Measurements from ENCODE around the gene PHF19. TPM values are rescaled to one million over a fixed set of nuclear protein-coding genes. Genes with fewer than 3 reads are reported as not detected.

The PHF19 gene
- total RNA-seq, 6 experiments from 2014 or later, result 49.1 to 83.4 (median 75.7) TPM

- no peak overlapping the region for H3K27ac Mint-ChIP-seq
- H3K36me3 Mint-ChIP-seq (ENCODE audit: low read depth), result no peaks in the 10 kb centered on the region
- no peaks in the 10 kb centered on the region for H3K9me3 Mint-ChIP-seq
Observed at GRCh38 chr9:120899490-120900068, 22.6 kb upstream of the PHF19 start.

GRCh38 chr9:120898396-120898795, 21.4 kb upstream of the PHF19 start:
- DNase-seq, result no peak
- Mint-ChIP-seq H3K4me3 (no peak overlapping the region), H3K36me3 (ENCODE audit: low read depth) (no peaks in the 10 kb centered on the region), H3K4me1 (ENCODE audit: low read depth) (peaks cover 3% of the 10 kb centered on the region), H3K9me3 (no peaks in the 10 kb centered on the region), H3K27ac (no peak overlapping the region), H3K27me3 (ENCODE audit: insufficient read depth) (peaks cover 37% of the 10 kb centered on the region)
- TF ChIP-seq CTCF (IDR thresholded peaks at IDR 0.05), result no peak

More at GRCh38 chr9:120899490-120900068, 22.6 kb upstream of the PHF19 start:
- no peaks in the 10 kb centered on the region for H3K4me1 Mint-ChIP-seq (ENCODE audit: low read depth)
- H3K4me3 Mint-ChIP-seq, result no peak overlapping the region
- peaks cover 34% of the 10 kb centered on the region for H3K27me3 Mint-ChIP-seq (ENCODE audit: insufficient read depth)
- no peak for TF ChIP-seq CTCF (IDR thresholded peaks at IDR 0.05)
- DNase-seq, result no peak

- H3K4me3 Mint-ChIP-seq, result no peak overlapping the region
- no peak for DNase-seq
- no peaks in the 10 kb centered on the region for H3K36me3 Mint-ChIP-seq (ENCODE audit: low read depth)
- H3K4me1 Mint-ChIP-seq (ENCODE audit: low read depth), result peaks cover 17% of the 10 kb centered on the region
- no peak for TF ChIP-seq CTCF (IDR thresholded peaks at IDR 0.05)
- no peak overlapping the region for H3K27ac Mint-ChIP-seq
- no peaks in the 10 kb centered on the region for H3K9me3 Mint-ChIP-seq
- peaks cover 39% of the 10 kb centered on the region for H3K27me3 Mint-ChIP-seq (ENCODE audit: insufficient read depth)
Observed at GRCh38 chr9:120895951-120896350, 19.0 kb upstream of the PHF19 start.

- no peak overlapping the region for H3K4me3 Mint-ChIP-seq
- H3K9me3 Mint-ChIP-seq, result no peaks in the 10 kb centered on the region
Observed at GRCh38 chr9:120894321-120895148, 17.5 kb upstream of the PHF19 start.

More at GRCh38 chr9:120894321-120895148, 17.5 kb upstream of the PHF19 start:
- TF ChIP-seq CTCF (IDR thresholded peaks at IDR 0.05), result no peak
- Mint-ChIP-seq H3K36me3 (ENCODE audit: low read depth) (no peaks in the 10 kb centered on the region), H3K27me3 (ENCODE audit: insufficient read depth) (peaks cover 34% of the 10 kb centered on the region), H3K4me1 (ENCODE audit: low read depth) (peaks cover 30% of the 10 kb centered on the region), H3K27ac (no peak overlapping the region)
- no peak for DNase-seq
